WTC11 (cell line): Measurements from ENCODE around the gene CGB3. TPM values are rescaled to one million over a fixed set of nuclear protein-coding genes. Genes with fewer than 3 reads are reported as not detected.

ENCODE experiments used
- ATAC-seq: fragments of 200-7000 bp; cut with Tn5 transposase; 2 replicates; pipeline ENCODE4 v1.10.0; 2021; ENCODE audit warnings: mild to moderate bottlenecking, moderate library complexity
- CTCF ChIA-PET: fragments of 300-600 bp; sonication (Branson Sonifier 250); formaldehyde crosslinking; loops from one replicate; lab custom pipeline; 2021; ENCODE audit warnings: antibody characterized with exemption; lab: Charles Lee
- POLR2A ChIA-PET: fragments of 350-600 bp; sonication (Branson Sonifier 250); formaldehyde crosslinking; loops from one replicate; lab custom pipeline; 2021; ENCODE audit warnings: antibody characterized with exemption; lab: Charles Lee
- DNase-seq: peaks from one replicate; pipeline ENCODE4 v3.0.0; 2021; ENCODE audit warnings: low spot score
- H3K27ac Mint-ChIP-seq: 2 replicates; pipeline ENCODE4 v1.8.0; 2021; ENCODE audit warnings: mixed read lengths
- H3K27me3 Mint-ChIP-seq: 2 replicates; pipeline ENCODE4 v1.8.0; 2021; ENCODE audit warnings: low read depth, mild to moderate bottlenecking, moderate library complexity, mixed read lengths
- H3K36me3 Mint-ChIP-seq: 2 replicates; pipeline ENCODE4 v1.8.0; 2021; ENCODE audit warnings: mixed read lengths
- H3K4me1 Mint-ChIP-seq: 2 replicates; pipeline ENCODE4 v1.8.0; 2022; ENCODE audit warnings: mixed read lengths
- H3K4me3 Mint-ChIP-seq: 2 replicates; pipeline ENCODE4 v1.8.0; 2021; ENCODE audit warnings: mild to moderate bottlenecking, moderate library complexity, mixed read lengths
- H3K9me3 Mint-ChIP-seq: 2 replicates; pipeline ENCODE4 v1.8.0; 2021; ENCODE audit warnings: mixed read lengths
- CREB1 ChIP-seq: sonication (generic); formaldehyde crosslinking; IDR thresholded peaks from 2 replicates; pipeline ENCODE4 v1.8.0; 2023; ENCODE audit warnings: mild to moderate bottlenecking, missing genetic modification reagents
- EMX1 ChIP-seq: fragments of 250-450 bp; sonication (Bioruptor Pico); IDR thresholded peaks from 2 replicates; pipeline ENCODE4 v1.8.0; 2021; ENCODE audit warnings: mild to moderate bottlenecking
- ESRRA ChIP-seq: sonication (generic); formaldehyde crosslinking; IDR thresholded peaks from 2 replicates; pipeline ENCODE4 v1.8.1; 2022; ENCODE audit warnings: mild to moderate bottlenecking, missing genetic modification reagents, borderline replicate concordance
- GRHL2 ChIP-seq: fragments of 250-450 bp; sonication (Bioruptor Pico); IDR thresholded peaks from 2 replicates; pipeline ENCODE4 v1.8.0; 2022; ENCODE audit warnings: mild to moderate bottlenecking, moderate library complexity; ENCODE audit not compliant: insufficient replicate concordance, severe bottlenecking
- NFYB ChIP-seq: sonication (generic); formaldehyde crosslinking; conservative IDR thresholded peaks from 2 replicates; pipeline ENCODE4 v1.8.0; 2022; ENCODE audit warnings: low read depth, missing genetic modification reagents
- NR2C2 ChIP-seq: sonication (generic); formaldehyde crosslinking; IDR thresholded peaks from 2 replicates; pipeline ENCODE4 v1.8.0; 2022; ENCODE audit warnings: mild to moderate bottlenecking, missing genetic modification reagents
- NR3C1 ChIP-seq: sonication (generic); formaldehyde crosslinking; conservative IDR thresholded peaks from 2 replicates; pipeline ENCODE4 v1.8.1; 2023; ENCODE audit warnings: low read depth, mild to moderate bottlenecking, missing genetic modification reagents
- SMAD3 ChIP-seq: sonication (generic); formaldehyde crosslinking; IDR thresholded peaks from 2 replicates; pipeline ENCODE4 v1.8.0; 2022; ENCODE audit warnings: missing genetic modification reagents, mild to moderate bottlenecking, borderline replicate concordance
- SMAD4 ChIP-seq: sonication (generic); formaldehyde crosslinking; IDR thresholded peaks from 2 replicates; pipeline ENCODE4 v1.8.0; 2022; ENCODE audit warnings: mild to moderate bottlenecking, missing genetic modification reagents
- SOX15 ChIP-seq: fragments of 250-450 bp; sonication (Bioruptor Pico); IDR thresholded peaks from 2 replicates; pipeline ENCODE4 v1.9.0; 2021; ENCODE audit warnings: mild to moderate bottlenecking
- ZNF138 ChIP-seq: sonication (generic); formaldehyde crosslinking; conservative IDR thresholded peaks from 2 replicates; pipeline ENCODE4 v1.8.1; 2022; ENCODE audit warnings: mild to moderate bottlenecking, moderate library complexity, missing genetic modification reagents
- ZNF671 ChIP-seq: fragments of 250-450 bp; sonication (Bioruptor Pico); IDR thresholded peaks from 2 replicates; pipeline ENCODE4 v1.8.0; 2021; ENCODE audit warnings: mild to moderate bottlenecking
- total RNA-seq: library from RNA; stranded (reverse); gene quantifications from 3 replicates; pipeline ENCODE4 v1.2.3, GENCODE V29; 2021
- TF ChIP-seq, protein P1 (sequence below): fragments of 250-450 bp; sonication (Bioruptor Pico); IDR thresholded peaks from 2 replicates; pipeline ENCODE4 v1.9.0; 2021; ENCODE audit warnings: mild to moderate bottlenecking, borderline replicate concordance
- TF ChIP-seq, protein P2 (sequence below): fragments of 200-600 bp; IDR thresholded peaks from 2 replicates; pipeline ENCODE4 v1.8.0; 2022; ENCODE audit warnings: antibody characterized with exemption
- TF ChIP-seq, protein P3 (sequence below): sonication (generic); formaldehyde crosslinking; IDR thresholded peaks from 2 replicates; pipeline ENCODE4 v1.8.0; 2022; ENCODE audit warnings: mild to moderate bottlenecking, missing genetic modification reagents
- TF ChIP-seq, protein P4 (sequence below): sonication (generic); formaldehyde crosslinking; IDR thresholded peaks from 2 replicates; pipeline ENCODE4 v1.8.0; 2023; ENCODE audit warnings: mild to moderate bottlenecking, missing genetic modification reagents
- TF ChIP-seq, protein P5 (sequence below): sonication (generic); formaldehyde crosslinking; IDR thresholded peaks from 2 replicates; pipeline ENCODE4 v1.8.1; 2022; ENCODE audit warnings: mild to moderate bottlenecking, missing genetic modification reagents, moderate library complexity, borderline replicate concordance
- TF ChIP-seq, protein P6 (sequence below): sonication (generic); formaldehyde crosslinking; IDR thresholded peaks from 2 replicates; pipeline ENCODE4 v1.8.0; 2022; ENCODE audit warnings: mild to moderate bottlenecking, missing genetic modification reagents
- TF ChIP-seq, protein P7 (sequence below): sonication (generic); formaldehyde crosslinking; IDR thresholded peaks from 2 replicates; pipeline ENCODE4 v1.8.1; 2022; ENCODE audit warnings: missing genetic modification reagents, borderline replicate concordance

Gene CGB3
- total RNA-seq, 1 experiment from 2014 or later: not detected

DNA sequence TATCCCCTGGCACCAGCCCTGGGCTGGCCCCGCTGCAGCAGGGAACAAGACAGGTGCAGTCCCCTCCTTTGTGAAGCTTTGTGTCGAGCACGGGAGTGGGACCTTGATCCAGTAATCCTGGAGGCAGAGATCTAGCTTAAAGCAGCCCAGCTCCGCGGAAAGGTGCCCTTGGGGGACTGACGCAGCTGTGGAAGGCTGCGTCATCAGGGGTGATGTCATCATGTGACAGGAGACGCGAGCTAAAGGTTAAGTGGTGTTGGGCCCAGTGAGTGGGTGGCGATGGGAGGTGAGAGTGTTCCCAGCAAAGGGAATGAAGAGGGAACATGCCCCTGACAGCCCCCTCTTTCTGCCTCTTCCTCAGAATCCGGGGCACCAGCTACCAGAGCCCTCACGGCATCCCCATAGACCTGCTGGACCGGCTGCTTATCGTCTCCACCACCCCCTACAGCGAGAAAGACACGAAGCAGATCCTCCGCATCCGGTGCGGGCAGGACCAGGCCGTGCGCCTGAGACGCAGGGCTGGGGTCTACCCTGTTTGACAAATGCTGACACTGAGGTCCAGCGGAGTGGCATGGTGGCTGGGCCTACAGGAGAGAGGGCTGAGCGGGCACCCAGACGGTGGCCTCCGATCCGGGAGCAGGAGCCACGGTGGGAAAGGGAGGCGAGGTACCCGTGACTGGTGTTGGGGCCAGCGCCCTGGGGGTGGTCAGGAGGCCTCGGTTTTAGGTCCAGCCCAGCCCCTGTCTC, 9.8 kb downstream of the CGB3 start (continued):
- TF ChIP-seq, protein P1, sequence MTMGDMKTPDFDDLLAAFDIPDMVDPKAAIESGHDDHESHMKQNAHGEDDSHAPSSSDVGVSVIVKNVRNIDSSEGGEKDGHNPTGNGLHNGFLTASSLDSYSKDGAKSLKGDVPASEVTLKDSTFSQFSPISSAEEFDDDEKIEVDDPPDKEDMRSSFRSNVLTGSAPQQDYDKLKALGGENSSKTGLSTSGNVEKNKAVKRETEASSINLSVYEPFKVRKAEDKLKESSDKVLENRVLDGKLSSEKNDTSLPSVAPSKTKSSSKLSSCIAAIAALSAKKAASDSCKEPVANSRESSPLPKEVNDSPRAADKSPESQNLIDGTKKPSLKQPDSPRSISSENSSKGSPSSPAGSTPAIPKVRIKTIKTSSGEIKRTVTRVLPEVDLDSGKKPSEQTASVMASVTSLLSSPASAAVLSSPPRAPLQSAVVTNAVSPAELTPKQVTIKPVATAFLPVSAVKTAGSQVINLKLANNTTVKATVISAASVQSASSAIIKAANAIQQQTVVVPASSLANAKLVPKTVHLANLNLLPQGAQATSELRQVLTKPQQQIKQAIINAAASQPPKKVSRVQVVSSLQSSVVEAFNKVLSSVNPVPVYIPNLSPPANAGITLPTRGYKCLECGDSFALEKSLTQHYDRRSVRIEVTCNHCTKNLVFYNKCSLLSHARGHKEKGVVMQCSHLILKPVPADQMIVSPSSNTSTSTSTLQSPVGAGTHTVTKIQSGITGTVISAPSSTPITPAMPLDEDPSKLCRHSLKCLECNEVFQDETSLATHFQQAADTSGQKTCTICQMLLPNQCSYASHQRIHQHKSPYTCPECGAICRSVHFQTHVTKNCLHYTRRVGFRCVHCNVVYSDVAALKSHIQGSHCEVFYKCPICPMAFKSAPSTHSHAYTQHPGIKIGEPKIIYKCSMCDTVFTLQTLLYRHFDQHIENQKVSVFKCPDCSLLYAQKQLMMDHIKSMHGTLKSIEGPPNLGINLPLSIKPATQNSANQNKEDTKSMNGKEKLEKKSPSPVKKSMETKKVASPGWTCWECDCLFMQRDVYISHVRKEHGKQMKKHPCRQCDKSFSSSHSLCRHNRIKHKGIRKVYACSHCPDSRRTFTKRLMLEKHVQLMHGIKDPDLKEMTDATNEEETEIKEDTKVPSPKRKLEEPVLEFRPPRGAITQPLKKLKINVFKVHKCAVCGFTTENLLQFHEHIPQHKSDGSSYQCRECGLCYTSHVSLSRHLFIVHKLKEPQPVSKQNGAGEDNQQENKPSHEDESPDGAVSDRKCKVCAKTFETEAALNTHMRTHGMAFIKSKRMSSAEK (CRISPR knock-in tag): no peak
- TF ChIP-seq, protein P2, sequence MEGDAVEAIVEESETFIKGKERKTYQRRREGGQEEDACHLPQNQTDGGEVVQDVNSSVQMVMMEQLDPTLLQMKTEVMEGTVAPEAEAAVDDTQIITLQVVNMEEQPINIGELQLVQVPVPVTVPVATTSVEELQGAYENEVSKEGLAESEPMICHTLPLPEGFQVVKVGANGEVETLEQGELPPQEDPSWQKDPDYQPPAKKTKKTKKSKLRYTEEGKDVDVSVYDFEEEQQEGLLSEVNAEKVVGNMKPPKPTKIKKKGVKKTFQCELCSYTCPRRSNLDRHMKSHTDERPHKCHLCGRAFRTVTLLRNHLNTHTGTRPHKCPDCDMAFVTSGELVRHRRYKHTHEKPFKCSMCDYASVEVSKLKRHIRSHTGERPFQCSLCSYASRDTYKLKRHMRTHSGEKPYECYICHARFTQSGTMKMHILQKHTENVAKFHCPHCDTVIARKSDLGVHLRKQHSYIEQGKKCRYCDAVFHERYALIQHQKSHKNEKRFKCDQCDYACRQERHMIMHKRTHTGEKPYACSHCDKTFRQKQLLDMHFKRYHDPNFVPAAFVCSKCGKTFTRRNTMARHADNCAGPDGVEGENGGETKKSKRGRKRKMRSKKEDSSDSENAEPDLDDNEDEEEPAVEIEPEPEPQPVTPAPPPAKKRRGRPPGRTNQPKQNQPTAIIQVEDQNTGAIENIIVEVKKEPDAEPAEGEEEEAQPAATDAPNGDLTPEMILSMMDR: no peak
- TF ChIP-seq, protein P3, sequence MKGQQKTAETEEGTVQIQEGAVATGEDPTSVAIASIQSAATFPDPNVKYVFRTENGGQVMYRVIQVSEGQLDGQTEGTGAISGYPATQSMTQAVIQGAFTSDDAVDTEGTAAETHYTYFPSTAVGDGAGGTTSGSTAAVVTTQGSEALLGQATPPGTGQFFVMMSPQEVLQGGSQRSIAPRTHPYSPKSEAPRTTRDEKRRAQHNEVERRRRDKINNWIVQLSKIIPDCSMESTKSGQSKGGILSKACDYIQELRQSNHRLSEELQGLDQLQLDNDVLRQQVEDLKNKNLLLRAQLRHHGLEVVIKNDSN (CRISPR knock-in tag): no peak
- TF ChIP-seq, protein P4, sequence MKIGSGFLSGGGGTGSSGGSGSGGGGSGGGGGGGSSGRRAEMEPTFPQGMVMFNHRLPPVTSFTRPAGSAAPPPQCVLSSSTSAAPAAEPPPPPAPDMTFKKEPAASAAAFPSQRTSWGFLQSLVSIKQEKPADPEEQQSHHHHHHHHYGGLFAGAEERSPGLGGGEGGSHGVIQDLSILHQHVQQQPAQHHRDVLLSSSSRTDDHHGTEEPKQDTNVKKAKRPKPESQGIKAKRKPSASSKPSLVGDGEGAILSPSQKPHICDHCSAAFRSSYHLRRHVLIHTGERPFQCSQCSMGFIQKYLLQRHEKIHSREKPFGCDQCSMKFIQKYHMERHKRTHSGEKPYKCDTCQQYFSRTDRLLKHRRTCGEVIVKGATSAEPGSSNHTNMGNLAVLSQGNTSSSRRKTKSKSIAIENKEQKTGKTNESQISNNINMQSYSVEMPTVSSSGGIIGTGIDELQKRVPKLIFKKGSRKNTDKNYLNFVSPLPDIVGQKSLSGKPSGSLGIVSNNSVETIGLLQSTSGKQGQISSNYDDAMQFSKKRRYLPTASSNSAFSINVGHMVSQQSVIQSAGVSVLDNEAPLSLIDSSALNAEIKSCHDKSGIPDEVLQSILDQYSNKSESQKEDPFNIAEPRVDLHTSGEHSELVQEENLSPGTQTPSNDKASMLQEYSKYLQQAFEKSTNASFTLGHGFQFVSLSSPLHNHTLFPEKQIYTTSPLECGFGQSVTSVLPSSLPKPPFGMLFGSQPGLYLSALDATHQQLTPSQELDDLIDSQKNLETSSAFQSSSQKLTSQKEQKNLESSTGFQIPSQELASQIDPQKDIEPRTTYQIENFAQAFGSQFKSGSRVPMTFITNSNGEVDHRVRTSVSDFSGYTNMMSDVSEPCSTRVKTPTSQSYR (CRISPR knock-in tag): no peak
- TF ChIP-seq SMAD4 (CRISPR knock-in tag) (no peak), NR2C2 (CRISPR knock-in tag) (no peak), CREB1 (CRISPR knock-in tag) (no peak), ESRRA (CRISPR knock-in tag) (no peak), ZNF671 (CRISPR knock-in tag) (no peak), NFYB (CRISPR knock-in tag) (no peak), GRHL2 (no peak), EMX1 (CRISPR knock-in tag) (no peak), NR3C1 (no peak), SOX15 (CRISPR knock-in tag) (no peak), SMAD3 (CRISPR knock-in tag) (no peak)
- TF ChIP-seq, protein P5, sequence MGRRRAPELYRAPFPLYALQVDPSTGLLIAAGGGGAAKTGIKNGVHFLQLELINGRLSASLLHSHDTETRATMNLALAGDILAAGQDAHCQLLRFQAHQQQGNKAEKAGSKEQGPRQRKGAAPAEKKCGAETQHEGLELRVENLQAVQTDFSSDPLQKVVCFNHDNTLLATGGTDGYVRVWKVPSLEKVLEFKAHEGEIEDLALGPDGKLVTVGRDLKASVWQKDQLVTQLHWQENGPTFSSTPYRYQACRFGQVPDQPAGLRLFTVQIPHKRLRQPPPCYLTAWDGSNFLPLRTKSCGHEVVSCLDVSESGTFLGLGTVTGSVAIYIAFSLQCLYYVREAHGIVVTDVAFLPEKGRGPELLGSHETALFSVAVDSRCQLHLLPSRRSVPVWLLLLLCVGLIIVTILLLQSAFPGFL (CRISPR knock-in tag): no peak

DNA sequence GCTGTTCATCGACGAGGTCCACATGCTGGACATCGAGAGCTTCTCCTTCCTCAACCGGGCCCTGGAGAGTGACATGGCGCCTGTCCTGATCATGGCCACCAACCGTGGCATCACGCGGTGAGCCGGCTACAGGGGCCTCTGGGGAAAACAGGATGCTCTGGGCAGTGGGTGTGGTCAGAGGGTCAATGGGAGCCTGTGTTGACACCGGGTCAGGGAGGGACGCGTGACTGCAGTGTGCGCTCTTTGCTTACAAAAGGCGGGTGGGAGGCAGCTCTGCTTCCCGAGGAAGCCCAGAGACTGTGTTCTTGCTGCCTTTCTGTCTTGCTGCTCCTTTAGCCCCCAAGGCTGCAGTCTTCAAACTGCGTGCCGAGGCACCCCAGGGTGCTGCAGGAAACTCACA, 12.9 kb downstream of the CGB3 start:
- TF ChIP-seq, protein P6, sequence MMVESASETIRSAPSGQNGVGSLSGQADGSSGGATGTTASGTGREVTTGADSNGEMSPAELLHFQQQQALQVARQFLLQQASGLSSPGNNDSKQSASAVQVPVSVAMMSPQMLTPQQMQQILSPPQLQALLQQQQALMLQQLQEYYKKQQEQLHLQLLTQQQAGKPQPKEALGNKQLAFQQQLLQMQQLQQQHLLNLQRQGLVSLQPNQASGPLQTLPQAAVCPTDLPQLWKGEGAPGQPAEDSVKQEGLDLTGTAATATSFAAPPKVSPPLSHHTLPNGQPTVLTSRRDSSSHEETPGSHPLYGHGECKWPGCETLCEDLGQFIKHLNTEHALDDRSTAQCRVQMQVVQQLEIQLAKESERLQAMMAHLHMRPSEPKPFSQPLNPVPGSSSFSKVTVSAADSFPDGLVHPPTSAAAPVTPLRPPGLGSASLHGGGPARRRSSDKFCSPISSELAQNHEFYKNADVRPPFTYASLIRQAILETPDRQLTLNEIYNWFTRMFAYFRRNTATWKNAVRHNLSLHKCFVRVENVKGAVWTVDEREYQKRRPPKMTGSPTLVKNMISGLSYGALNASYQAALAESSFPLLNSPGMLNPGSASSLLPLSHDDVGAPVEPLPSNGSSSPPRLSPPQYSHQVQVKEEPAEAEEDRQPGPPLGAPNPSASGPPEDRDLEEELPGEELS (CRISPR knock-in tag): no peak
- TF ChIP-seq ZNF138 (CRISPR knock-in tag): no peak
- TF ChIP-seq, protein P7, sequence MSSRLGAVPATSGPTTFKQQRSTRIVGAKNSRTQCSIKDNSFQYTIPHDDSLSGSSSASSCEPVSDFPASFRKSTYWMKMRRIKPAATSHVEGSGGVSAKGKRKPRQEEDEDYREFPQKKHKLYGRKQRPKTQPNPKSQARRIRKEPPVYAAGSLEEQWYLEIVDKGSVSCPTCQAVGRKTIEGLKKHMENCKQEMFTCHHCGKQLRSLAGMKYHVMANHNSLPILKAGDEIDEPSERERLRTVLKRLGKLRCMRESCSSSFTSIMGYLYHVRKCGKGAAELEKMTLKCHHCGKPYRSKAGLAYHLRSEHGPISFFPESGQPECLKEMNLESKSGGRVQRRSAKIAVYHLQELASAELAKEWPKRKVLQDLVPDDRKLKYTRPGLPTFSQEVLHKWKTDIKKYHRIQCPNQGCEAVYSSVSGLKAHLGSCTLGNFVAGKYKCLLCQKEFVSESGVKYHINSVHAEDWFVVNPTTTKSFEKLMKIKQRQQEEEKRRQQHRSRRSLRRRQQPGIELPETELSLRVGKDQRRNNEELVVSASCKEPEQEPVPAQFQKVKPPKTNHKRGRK (CRISPR knock-in tag): no peak
- DNase-seq: no peak
- no peak overlapping the region for H3K4me3 Mint-ChIP-seq
- H3K4me1 Mint-ChIP-seq: no peaks in the 10 kb centered on the region
- peaks cover 42% of the 10 kb centered on the region for H3K36me3 Mint-ChIP-seq
- ATAC-seq: no peak
- no peaks in the 10 kb centered on the region for H3K9me3 Mint-ChIP-seq
- CTCF ChIA-PET: no interaction called here
- POLR2A ChIA-PET: no interaction called here
- no peak overlapping the region for H3K27ac Mint-ChIP-seq
- H3K27me3 Mint-ChIP-seq: no peaks in the 10 kb centered on the region
